H1 (cell line): ENCODE data around the gene FOXS1. TPM values are rescaled to one million over a fixed set of nuclear protein-coding genes. Genes with fewer than 3 reads are reported as not detected.

ENCODE experiments used
- BRCA1 ChIP-seq: IDR thresholded peaks from 2 replicates; pipeline ENCODE4 v1.6.1; 2012; ENCODE audit warnings: low read depth, low read length, improper control_type of control experiment
- CEBPB ChIP-seq: IDR thresholded peaks from 2 replicates; pipeline ENCODE4 v1.6.1; 2012; ENCODE audit warnings: low read depth, low read length
- TEAD4 ChIP-seq: IDR thresholded peaks from 2 replicates; pipeline ENCODE4 v1.6.1; 2012; ENCODE audit warnings: low read depth, low read length, inconsistent platforms, mixed read lengths
- polyA plus RNA-seq, 7 experiments: library from polyadenylated mRNA; depleted of rRNA in 3 of 7; stranded (reverse) in 5 of 7; unstranded in 2 of 7; fragments of >200 nt in 5 of 7; fragments of 200-250 nt in 2 of 7; gene quantifications; 1 replicate in 5 of 7; 2 replicates in 1 of 7; 4 replicates in 1 of 7; pipeline versions ENCODE4 v1.2.1 to v1.2.3, GENCODE V29; 2011 to 2013; ENCODE audit warnings: missing spikeins in 2 of 7, mixed read lengths in 2 of 7
- total RNA-seq: library from RNA; stranded (reverse); fragmentation: NEBNext Ultra II Directional; extraction: Animal tissue kit (Norgen Biotek cat#: 25700); gene quantifications from 2 replicates; pipeline ENCODE4 v1.2.1, GENCODE V29; 2021
- TF ChIP-seq, protein P1 (sequence below): IDR thresholded peaks from 2 replicates; pipeline ENCODE4 v1.6.1; 2012; ENCODE audit warnings: low read length, inconsistent platforms

FOXS1 gene
- total and polyA plus RNA-seq, 2 of the 8 experiments (the other 6 are each of a cell fraction or from before 2014, with no cell fraction given): 0.45 TPM; not detected in 1

GRCh38 chr20:31860390-31861134, 15.2 kb upstream of the FOXS1 start (continued):
- TF ChIP-seq, protein P1, sequence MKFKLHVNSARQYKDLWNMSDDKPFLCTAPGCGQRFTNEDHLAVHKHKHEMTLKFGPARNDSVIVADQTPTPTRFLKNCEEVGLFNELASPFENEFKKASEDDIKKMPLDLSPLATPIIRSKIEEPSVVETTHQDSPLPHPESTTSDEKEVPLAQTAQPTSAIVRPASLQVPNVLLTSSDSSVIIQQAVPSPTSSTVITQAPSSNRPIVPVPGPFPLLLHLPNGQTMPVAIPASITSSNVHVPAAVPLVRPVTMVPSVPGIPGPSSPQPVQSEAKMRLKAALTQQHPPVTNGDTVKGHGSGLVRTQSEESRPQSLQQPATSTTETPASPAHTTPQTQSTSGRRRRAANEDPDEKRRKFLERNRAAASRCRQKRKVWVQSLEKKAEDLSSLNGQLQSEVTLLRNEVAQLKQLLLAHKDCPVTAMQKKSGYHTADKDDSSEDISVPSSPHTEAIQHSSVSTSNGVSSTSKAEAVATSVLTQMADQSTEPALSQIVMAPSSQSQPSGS: no peak
- no peak for TF ChIP-seq BRCA1
- no peak for TF ChIP-seq CEBPB
- TF ChIP-seq TEAD4: no peak
